IMR-90 (cell line): Measurements from ENCODE around the gene NCOA3. TPM values are rescaled to one million over a fixed set of nuclear protein-coding genes. Genes with fewer than 3 reads are reported as not detected.

Source experiments
- ATAC-seq: fragments of 200-7000 bp; cut with Tn5 transposase; 2 replicates; pipeline ENCODE4 v1.9.1; 2020; ENCODE audit warnings: low read depth, mild to moderate bottlenecking, moderate library complexity
- BruUV-seq: library from RNA; stranded (reverse); fragments of 400-500 nt; replicated peaks from 2 replicates; lab custom pipeline; 2021; lab: Mats Ljungman, UMichigan
- CTCF ChIA-PET: fragments of 300-600 bp; formaldehyde crosslinking; extraction: SDS; loops from one replicate; lab custom pipeline; 2021; ENCODE audit warnings: antibody characterized with exemption; lab: Yijun Ruan, JAX
- POLR2A ChIA-PET: fragments of 300-600 bp; sonication (Branson Sonifier 250); formaldehyde crosslinking; loops from one replicate; lab custom pipeline; 2022; ENCODE audit warnings: antibody characterized with exemption; ENCODE audit not compliant: unreplicated experiment; lab: Charles Lee
- DNase-seq: peaks from one replicate; pipeline ENCODE4 v3.0.0; 2013
- H2AFZ ChIP-seq: replicated peaks from 2 replicates; pipeline ENCODE3; 2013; ENCODE audit warnings: low read length, mild to moderate bottlenecking; ENCODE audit not compliant: poor library complexity
- H2AK5ac ChIP-seq: 2 replicates; pipeline ENCODE4 v1.6.1; 2013; ENCODE audit warnings: low read depth, low read length, inconsistent platforms
- H2AK9ac ChIP-seq: replicated peaks from 2 replicates; pipeline ENCODE3; 2013; ENCODE audit warnings: mild to moderate bottlenecking, low read depth, low read length, moderate library complexity; ENCODE audit not compliant: poor library complexity
- H2BK120ac ChIP-seq: 2 replicates; pipeline ENCODE4 v1.6.1; 2013; ENCODE audit warnings: low read depth, low read length, inconsistent platforms
- H2BK15ac ChIP-seq: 3 replicates; pipeline ENCODE4 v1.6.1; 2013; ENCODE audit warnings: low read depth, low read length, inconsistent platforms
- H2BK20ac ChIP-seq: 2 replicates; pipeline ENCODE4 v1.6.1; 2013; ENCODE audit warnings: low read depth, mild to moderate bottlenecking, inconsistent platforms, low read length, moderate library complexity
- H2BK5ac ChIP-seq: 2 replicates; pipeline ENCODE4 v1.6.1; 2013; ENCODE audit warnings: mild to moderate bottlenecking, low read depth, low read length, inconsistent platforms; ENCODE audit not compliant: poor library complexity, severe bottlenecking
- H3K14ac ChIP-seq: replicated peaks from 2 replicates; pipeline ENCODE4 v1.6.1; 2013; ENCODE audit warnings: low read depth, low read length, inconsistent platforms
- H3K18ac ChIP-seq: 2 replicates; pipeline ENCODE4 v1.6.1; 2013; ENCODE audit warnings: low read depth, low read length, control low read depth
- H3K23ac ChIP-seq: 2 replicates; pipeline ENCODE4 v1.6.1; 2013; ENCODE audit warnings: low read depth, low read length, inconsistent platforms
- H3K27ac ChIP-seq: 2 replicates; pipeline ENCODE4 v1.5.1; 2013; ENCODE audit warnings: mild to moderate bottlenecking, control low read depth, low read length; ENCODE audit not compliant: insufficient read depth
- H3K27me3 ChIP-seq: 2 replicates; pipeline ENCODE4 v1.6.1; 2013; ENCODE audit warnings: low read length; ENCODE audit not compliant: control insufficient read depth, insufficient read depth
- H3K36me3 ChIP-seq: 2 replicates; pipeline ENCODE4 v1.6.1; 2013; ENCODE audit warnings: low read length, mixed read lengths; ENCODE audit not compliant: control insufficient read depth, insufficient read depth
- H3K4ac ChIP-seq: 2 replicates; pipeline ENCODE4 v1.6.1; 2013; ENCODE audit warnings: low read depth, low read length, inconsistent platforms
- H3K4me1 ChIP-seq: 2 replicates; pipeline ENCODE4 v1.6.1; 2013; ENCODE audit warnings: low read length, mixed read lengths; ENCODE audit not compliant: control insufficient read depth, insufficient read depth
- H3K4me2 ChIP-seq: 2 replicates; pipeline ENCODE4 v1.6.1; 2013; ENCODE audit warnings: low read depth, mild to moderate bottlenecking, control low read depth, low read length, moderate library complexity
- H3K4me3 ChIP-seq: 2 replicates; pipeline ENCODE4 v1.5.1; 2013; ENCODE audit warnings: low read depth, mild to moderate bottlenecking, control low read depth, low read length, moderate library complexity; ENCODE audit not compliant: insufficient read depth
- H3K56ac ChIP-seq: 2 replicates; pipeline ENCODE4 v1.6.1; 2013; ENCODE audit warnings: low read length, inconsistent platforms; ENCODE audit not compliant: insufficient read depth; ENCODE audit errors: extremely low read depth
- H3K79me1 ChIP-seq, 2 experiments: 2 replicates each; pipeline ENCODE4 v1.6.1; 2013; ENCODE audit warnings: low read length in 2 of 2, inconsistent platforms in 1 of 2, low read depth in 1 of 2
- H3K9ac ChIP-seq: 2 replicates; pipeline ENCODE4 v1.6.1; 2013; ENCODE audit warnings: low read depth, low read length, control low read depth
- H3K9me1 ChIP-seq: 2 replicates; pipeline ENCODE4 v1.6.1; 2013; ENCODE audit warnings: low read length, inconsistent platforms; ENCODE audit not compliant: insufficient read depth
- H3K9me3 ChIP-seq: 2 replicates; pipeline ENCODE4 v1.6.1; 2013; ENCODE audit warnings: low read length; ENCODE audit not compliant: control insufficient read depth, insufficient read depth
- H4K20me1 ChIP-seq: 2 replicates; pipeline ENCODE4 v1.6.1; 2013; ENCODE audit warnings: low read length, inconsistent platforms; ENCODE audit not compliant: insufficient read depth
- H4K5ac ChIP-seq: 2 replicates; pipeline ENCODE4 v1.6.1; 2013; ENCODE audit warnings: mild to moderate bottlenecking, low read depth, low read length, control low read depth
- H4K8ac ChIP-seq, 2 experiments: 2 replicates each; pipeline ENCODE4 v1.6.1; 2013; ENCODE audit warnings: low read depth in 2 of 2, low read length in 2 of 2, control low read depth in 1 of 2, inconsistent platforms in 1 of 2
- H4K91ac ChIP-seq: 2 replicates; pipeline ENCODE4 v1.6.1; 2013; ENCODE audit warnings: low read depth, low read length, inconsistent platforms; ENCODE audit not compliant: insufficient read depth
- BHLHE40 ChIP-seq: fragments of 150-350 bp; IDR thresholded peaks from 2 replicates; pipeline ENCODE4 v1.6.1; 2016; ENCODE audit warnings: mild to moderate bottlenecking, low read depth, low read length
- CEBPB ChIP-seq: IDR thresholded peaks from 2 replicates; pipeline ENCODE4 v1.6.1; 2012; ENCODE audit warnings: low read depth, low read length, improper control_type of control experiment
- CHD1 ChIP-seq: IDR thresholded peaks from 2 replicates; pipeline ENCODE4 v1.6.1; 2012; ENCODE audit warnings: low read depth, low read length, improper control_type of control experiment
- CTCF ChIP-seq: conservative IDR thresholded peaks from 2 replicates; pipeline ENCODE4 v1.5.1; 2012; ENCODE audit warnings: mild to moderate bottlenecking, low read depth, low read length, improper control_type of control experiment
- FOS ChIP-seq: fragments of 150-350 bp; IDR thresholded peaks from 2 replicates; pipeline ENCODE4 v1.6.1; 2016; ENCODE audit warnings: low read depth, low read length
- MAFK ChIP-seq: IDR thresholded peaks from 2 replicates; pipeline ENCODE4 v1.6.1; 2012; ENCODE audit warnings: low read depth, low read length, improper control_type of control experiment
- MAZ ChIP-seq: IDR thresholded peaks from 2 replicates; pipeline ENCODE4 v1.6.1; 2012; ENCODE audit warnings: low read depth, mild to moderate bottlenecking, low read length, improper control_type of control experiment, moderate library complexity, borderline replicate concordance
- MXI1 ChIP-seq: IDR thresholded peaks from 2 replicates; pipeline ENCODE4 v1.6.1; 2012; ENCODE audit warnings: low read depth, mild to moderate bottlenecking, low read length, moderate library complexity, borderline replicate concordance
- NFE2L2 ChIP-seq: fragments of 150-350 bp; IDR thresholded peaks from 2 replicates; pipeline ENCODE4 v1.6.1; 2016; ENCODE audit warnings: low read depth, mild to moderate bottlenecking, low read length
- RAD21 ChIP-seq: IDR thresholded peaks from 2 replicates; pipeline ENCODE4 v1.6.1; 2012; ENCODE audit warnings: low read length, improper control_type of control experiment
- RCOR1 ChIP-seq: IDR thresholded peaks from 2 replicates; pipeline ENCODE4 v1.6.1; 2012; ENCODE audit warnings: mild to moderate bottlenecking, low read length, improper control_type of control experiment; ENCODE audit not compliant: insufficient replicate concordance
- RFX5 ChIP-seq: IDR thresholded peaks from 2 replicates; pipeline ENCODE4 v1.8.0; 2012; ENCODE audit warnings: low read depth, mild to moderate bottlenecking, low read length, moderate library complexity
- WGBS, 2 experiments: methylation state at CpG; one replicate each; pipeline versions ENCODE4 v1.1.5 to v1.1.7; 2013; ENCODE audit warnings: missing lambda C conversion rate in 2 of 2; ENCODE audit not compliant: insufficient read length in 1 of 2; ENCODE audit errors: extremely low coverage in 2 of 2; 5-methylcytosine and 5-hydroxymethylcytosine counted together
- dilution Hi-C: fragments of 300-500 bp; cut with HindIII; formaldehyde crosslinking; loops from one replicate; pipeline ENCODE4 v1.14.3; 2018; ENCODE audit warnings: low sequenced_read_pairs; ENCODE audit not compliant: unreplicated experiment
- in situ Hi-C: fragments of 300-500 bp; cut with MboI; formaldehyde crosslinking; loops from 3 replicates; pipeline ENCODE4 v1.14.3; 2019; ENCODE audit warnings: low sequenced_read_pairs, inconsistent platforms, mixed read lengths
- intact Hi-C: fragments of 100-400 bp; cut with micrococcal nuclease; formaldehyde crosslinking; loops from 2 replicates; pipeline ENCODE4 v1.10.0; 2022
- polyA plus RNA-seq, 3 experiments: library from polyadenylated mRNA; depleted of rRNA; stranded (reverse); fragments of >200 nt; gene quantifications; 2 replicates each; pipeline ENCODE4 v1.2.3, GENCODE V29; 2012; ENCODE audit warnings: low replicate concordance in 1 of 3
- total RNA-seq: library from RNA; depleted of rRNA; stranded (reverse); fragments of >200 nt; gene quantifications from 2 replicates; pipeline ENCODE4 v1.2.3, GENCODE V29; 2012
- TF ChIP-seq, protein P1 (sequence below): fragments of 150-350 bp; IDR thresholded peaks from 2 replicates; pipeline ENCODE4 v1.6.1; 2016; ENCODE audit warnings: low read depth, mild to moderate bottlenecking, low read length, moderate library complexity, borderline replicate concordance
- TF ChIP-seq, protein P2 (sequence below): fragments of 150-350 bp; IDR thresholded peaks from 2 replicates; pipeline ENCODE4 v1.6.1; 2017; ENCODE audit warnings: mild to moderate bottlenecking, antibody characterized with exemption, low read length, low read depth

NCOA3 gene
- total and polyA plus RNA-seq, 2 of the 4 experiments (the other 2 are of a cell fraction) = 8.8 to 29.0 TPM

- no peak overlapping the region for H2BK15ac ChIP-seq
- WGBS, 2 experiments = 92% methylated on average over 7 of the region's 27 CpGs; no CpG with 5 or more reads in 1 of the 2 experiments
- peaks cover 6% of the 10 kb centered on the region for H3K27me3 ChIP-seq
- CTCF ChIA-PET = interaction anchor here (1.3 kb wide), 1 partner anchor 955 kb away, joined by 5 read pairs; no protein-coding TSS in a partner anchor
- no peak overlapping the region for H3K18ac ChIP-seq
- no peak overlapping the region for H2AK5ac ChIP-seq
- no peaks in the 10 kb centered on the region for H4K20me1 ChIP-seq
- H3K9me1 ChIP-seq = no peaks in the 10 kb centered on the region; the same call in 1 of the 2 replicates
- dilution Hi-C loops = no loop called here
- no peak overlapping the region for H2BK5ac ChIP-seq
- H3K9me3 ChIP-seq = no peaks in the 10 kb centered on the region
- H3K4me3 ChIP-seq = no peak overlapping the region
- no peak overlapping the region for H3K14ac ChIP-seq
- H3K4me1 ChIP-seq = no peaks in the 10 kb centered on the region
- no peak overlapping the region for H3K4me2 ChIP-seq
- no peak overlapping the region for H3K56ac ChIP-seq
- no peak overlapping the region for H2AK9ac ChIP-seq
- H3K23ac ChIP-seq = no peak overlapping the region
- H3K4ac ChIP-seq = no peak overlapping the region
- H4K5ac ChIP-seq = no peak overlapping the region
- ATAC-seq (no peak), DNase-seq (no peak)
- POLR2A ChIA-PET = no interaction called here
- H4K8ac ChIP-seq = no peak overlapping the region
- no peak overlapping the region for H3K27ac ChIP-seq
- H3K79me1 ChIP-seq = no peaks in the 10 kb centered on the region
- no peak overlapping the region for H2AFZ ChIP-seq
- intact Hi-C loops = no loop called here
- no peak overlapping the region for H2BK20ac ChIP-seq
- in situ Hi-C loops = loop anchor here (25.0 kb wide), 1 partner anchor 1247 kb away; the partner anchor contains the start of gene ARFGEF2
- H4K91ac ChIP-seq = no peak overlapping the region
- no peak overlapping the region for H2BK120ac ChIP-seq
- peaks cover 14% of the 10 kb centered on the region; the same call in 1 of the 2 replicates for H3K36me3 ChIP-seq
- H3K9ac ChIP-seq = no peak overlapping the region
- BruUV-seq = no TSS peak
- TF ChIP-seq RCOR1 = no peak
- TF ChIP-seq CTCF = no peak
- TF ChIP-seq RAD21 = no peak
- no peak for TF ChIP-seq FOS
- TF ChIP-seq CHD1 = no peak
- no peak for TF ChIP-seq MXI1
- no peak for TF ChIP-seq MAZ
- TF ChIP-seq, protein P1, sequence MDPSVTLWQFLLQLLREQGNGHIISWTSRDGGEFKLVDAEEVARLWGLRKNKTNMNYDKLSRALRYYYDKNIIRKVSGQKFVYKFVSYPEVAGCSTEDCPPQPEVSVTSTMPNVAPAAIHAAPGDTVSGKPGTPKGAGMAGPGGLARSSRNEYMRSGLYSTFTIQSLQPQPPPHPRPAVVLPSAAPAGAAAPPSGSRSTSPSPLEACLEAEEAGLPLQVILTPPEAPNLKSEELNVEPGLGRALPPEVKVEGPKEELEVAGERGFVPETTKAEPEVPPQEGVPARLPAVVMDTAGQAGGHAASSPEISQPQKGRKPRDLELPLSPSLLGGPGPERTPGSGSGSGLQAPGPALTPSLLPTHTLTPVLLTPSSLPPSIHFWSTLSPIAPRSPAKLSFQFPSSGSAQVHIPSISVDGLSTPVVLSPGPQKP = no peak
- TF ChIP-seq CEBPB = no peak
- no peak for TF ChIP-seq NFE2L2
- TF ChIP-seq, protein P2, sequence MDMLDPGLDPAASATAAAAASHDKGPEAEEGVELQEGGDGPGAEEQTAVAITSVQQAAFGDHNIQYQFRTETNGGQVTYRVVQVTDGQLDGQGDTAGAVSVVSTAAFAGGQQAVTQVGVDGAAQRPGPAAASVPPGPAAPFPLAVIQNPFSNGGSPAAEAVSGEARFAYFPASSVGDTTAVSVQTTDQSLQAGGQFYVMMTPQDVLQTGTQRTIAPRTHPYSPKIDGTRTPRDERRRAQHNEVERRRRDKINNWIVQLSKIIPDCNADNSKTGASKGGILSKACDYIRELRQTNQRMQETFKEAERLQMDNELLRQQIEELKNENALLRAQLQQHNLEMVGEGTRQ = no peak
- no peak for TF ChIP-seq BHLHE40
- no peak for TF ChIP-seq RFX5
- TF ChIP-seq MAFK = no peak
Measured at GRCh38 chr20:47665221-47665991, 163.7 kb downstream of the NCOA3 start.
